Keratinocyte (primary cell): ENCODE data around the gene GLG1. TPM values are rescaled to one million over a fixed set of nuclear protein-coding genes. Genes with fewer than 3 reads are reported as not detected.
A peak's percentile ranks its signal among the peaks of the same experiment; 100 is the strongest.

Experiments used
- DNase-seq: peaks from one replicate; pipeline ENCODE4 v3.0.0-alpha.2; 2011; ENCODE audit warnings: low read depth, missing footprints, low spot score
- FAIRE-seq: peaks from 2 replicates; lab custom pipeline; 2011; peaks lifted over from hg19 to GRCh38; lab: Jason Lieb, UNC
- H2AFZ ChIP-seq: 2 replicates; pipeline ENCODE4 v1.6.0; 2012; ENCODE audit warnings: low read length, control low read depth, inconsistent platforms; ENCODE audit not compliant: control insufficient read depth
- H3K27ac ChIP-seq: 2 replicates; pipeline ENCODE4 v1.5.1; 2011; ENCODE audit warnings: low read length; ENCODE audit not compliant: control insufficient read depth, insufficient read depth
- H3K27me3 ChIP-seq: 3 replicates; pipeline ENCODE4 v1.6.0; 2011; ENCODE audit warnings: low read length; ENCODE audit not compliant: control insufficient read depth, insufficient read depth; ENCODE audit errors: extremely low read depth
- H3K36me3 ChIP-seq, 2 experiments: 2 replicates in 1 of 2; 3 replicates in 1 of 2; pipeline ENCODE4 v1.5.1; 2011; ENCODE audit warnings: low read length in 2 of 2, mild to moderate bottlenecking in 1 of 2; ENCODE audit not compliant: control insufficient read depth in 2 of 2, insufficient read depth in 2 of 2; ENCODE audit errors: extremely low read depth in 1 of 2
- H3K4me1 ChIP-seq: 3 replicates; pipeline ENCODE4 v1.5.1; 2011; ENCODE audit warnings: low read length; ENCODE audit not compliant: control insufficient read depth, insufficient read depth; ENCODE audit errors: extremely low read depth
- H3K4me2 ChIP-seq: 3 replicates; pipeline ENCODE4 v1.6.0; 2011; ENCODE audit warnings: low read depth, low read length; ENCODE audit not compliant: control insufficient read depth, insufficient read depth; ENCODE audit errors: extremely low read depth
- H3K4me3 ChIP-seq, 3 experiments: fragments of 200-600 bp in 1 of 3; sonication (generic) in 1 of 3; 2 replicates in 2 of 3; 3 replicates in 1 of 3; pipeline ENCODE4 v1.5.1; 2011 to 2016; ENCODE audit warnings: low read length in 3 of 3, mild to moderate bottlenecking in 3 of 3, control low read depth in 2 of 3, inconsistent platforms in 1 of 3, low read depth in 1 of 3, mixed read lengths in 1 of 3, mixed run types in 1 of 3, moderate library complexity in 1 of 3; ENCODE audit not compliant: control insufficient read depth in 2 of 3, insufficient read depth in 2 of 3; ENCODE audit errors: extremely low read depth in 1 of 3
- H3K79me2 ChIP-seq: 2 replicates; pipeline ENCODE4 v1.6.0; 2012; ENCODE audit warnings: low read length; ENCODE audit not compliant: control insufficient read depth, insufficient read depth
- H3K9ac ChIP-seq: 3 replicates; pipeline ENCODE4 v1.6.0; 2011; ENCODE audit warnings: low read length; ENCODE audit not compliant: control insufficient read depth, insufficient read depth; ENCODE audit errors: extremely low read depth
- H3K9me1 ChIP-seq: 3 replicates; pipeline ENCODE4 v1.6.0; 2011; ENCODE audit warnings: low read length; ENCODE audit not compliant: control insufficient read depth, insufficient read depth; ENCODE audit errors: extremely low read depth
- H3K9me3 ChIP-seq: 2 replicates; pipeline ENCODE4 v1.5.1; 2012; ENCODE audit warnings: low read depth, low read length; ENCODE audit not compliant: control insufficient read depth
- H4K20me1 ChIP-seq: 3 replicates; pipeline ENCODE4 v1.6.0; 2011; ENCODE audit warnings: low read length; ENCODE audit not compliant: control insufficient read depth, insufficient read depth; ENCODE audit errors: extremely low read depth
- CTCF ChIP-seq, 3 experiments: IDR thresholded peaks in 1 of 3; conservative IDR thresholded peaks in 1 of 3; optimal IDR thresholded peaks in 1 of 3; 2 replicates in 2 of 3; 3 replicates in 1 of 3; pipeline versions ENCODE3 to v1.5.1; 2011; ENCODE audit warnings: low read length in 3 of 3, mild to moderate bottlenecking in 3 of 3, moderate library complexity in 2 of 3, control low read depth in 1 of 3, inconsistent platforms in 1 of 3; ENCODE audit not compliant: insufficient read depth in 2 of 3; ENCODE audit errors: extremely low read depth in 1 of 3
- EZH2 ChIP-seq: IDR thresholded peaks from one replicate; pipeline ENCODE4 v1.6.1; 2012; ENCODE audit warnings: inconsistent platforms, mild to moderate bottlenecking, low read length, moderate library complexity
- dilution Hi-C: fragments of 300-500 bp; cut with MboI; formaldehyde crosslinking; loops from one replicate; pipeline ENCODE4 v1.7.0; 2020; ENCODE audit warnings: low sequenced_read_pairs; ENCODE audit not compliant: extremely low pct_ligation_motif_present
- polyA plus RNA-seq, 5 experiments: library from polyadenylated mRNA; depleted of rRNA in 3 of 5; stranded (reverse) in 3 of 5; stranded (forward) in 1 of 5; unstranded in 1 of 5; fragments of >200 nt; gene quantifications; 1 replicate in 1 of 5; 2 replicates in 3 of 5; 3 replicates in 1 of 5; pipeline versions ENCODE4 v1.2.1 to v1.2.3, GENCODE V29; 2011 to 2012; ENCODE audit warnings: missing spikeins in 2 of 5, low read depth in 1 of 5, low replicate concordance in 1 of 5

The GLG1 gene
- polyA plus RNA-seq, 1 donor (not counting 4 experiments of a cell fraction or from before 2014, with no cell fraction given): 63.6 TPM

GRCh38 chr16:74601126-74601871 is 5.6 kb downstream of the GLG1 start:
- Histone ChIP-seq H3K4me1 (peaks cover 34% of the 10 kb centered on the region), H3K9me3 (no peaks in the 10 kb centered on the region), H3K4me2 (peak overlapping the region; percentile 46), H3K4me3 (no peak overlapping the region), H3K27me3 (no peaks in the 10 kb centered on the region), H3K9ac (no peak overlapping the region), H2AFZ (no peak overlapping the region), H4K20me1 (no peaks in the 10 kb centered on the region), H3K79me2 (peaks cover 89% of the 10 kb centered on the region), H3K27ac (peak overlapping the region; percentile 15), H3K9me1 (no peaks in the 10 kb centered on the region), H3K36me3 (peaks cover 0 to 3% of the 10 kb centered on the region in 2 experiments)
- DNase-seq: no peak
- FAIRE-seq: no peak
- dilution Hi-C loops: no loop called here
- TF ChIP-seq CTCF (optimal IDR thresholded peaks at IDR 0.05 in 1 of 3, IDR thresholded peaks at IDR 0.05 in 1 of 3, conservative IDR thresholded peaks at IDR 0.05 in 1 of 3; ENCODE audit: extremely low read depth in 1 of 3, insufficient read depth in 2 of 3, low read length in 3 of 3) (no peak), EZH2 (no peak)

- Histone ChIP-seq H2AFZ (no peak overlapping the region), H3K9me3 (no peaks in the 10 kb centered on the region), H3K36me3 (peaks cover 0 to 3% of the 10 kb centered on the region in 2 experiments), H3K9ac (no peak overlapping the region), H3K4me1 (peaks cover 19% of the 10 kb centered on the region), H3K27ac (no peak overlapping the region), H3K79me2 (peaks cover 83% of the 10 kb centered on the region), H3K27me3 (no peaks in the 10 kb centered on the region), H3K4me3 (no peak overlapping the region), H3K4me2 (no peak overlapping the region), H4K20me1 (no peaks in the 10 kb centered on the region), H3K9me1 (peaks cover 3% of the 10 kb centered on the region)
- FAIRE-seq (no peak), DNase-seq (no peak)
- no peak for TF ChIP-seq EZH2
- dilution Hi-C loops: no loop called here
Observed at GRCh38 chr16:74596586-74596985, 10.3 kb downstream of the GLG1 start.
